Right lobe of liver (tissue), 6 donors: ENCODE data around the gene SCOC. TPM values are rescaled to one million over a fixed set of nuclear protein-coding genes. Genes with fewer than 3 reads are reported as not detected.
A peak's percentile ranks its signal among the peaks of the same experiment; 100 is the strongest.

Source experiments
- ATAC-seq, 4 donors: fragments of 200-7000 bp; cut with Tn5 transposase; one replicate each; pipeline ENCODE4 v1.9.1; 2020; ENCODE audit warnings: mild to moderate bottlenecking in 4 of 4, moderate library complexity in 4 of 4
- DNase-seq, 3 donors: peaks; one replicate each; pipeline ENCODE4 v3.0.0-alpha.2; 2020
- H3K27ac ChIP-seq, 3 donors: fragments of 200-600 bp; one replicate each; pipeline ENCODE4 v1.8.0; 2022
- H3K27me3 ChIP-seq, 2 donors: fragments of 200-600 bp; one replicate each; pipeline ENCODE4 v1.8.0; 2022
- H3K36me3 ChIP-seq, 4 donors: fragments of 200-600 bp; sonication (generic) in 1 of 4; one replicate each; pipeline versions ENCODE4 v1.5.1 to v1.8.0; 2017 to 2022; ENCODE audit warnings: control low read depth in 1 of 4
- H3K4me1 ChIP-seq, 4 donors: fragments of 200-600 bp; sonication (generic) in 1 of 4; one replicate each; pipeline versions ENCODE4 v1.5.1 to v1.8.0; 2017 to 2022; ENCODE audit warnings: control low read depth in 1 of 4
- H3K4me3 ChIP-seq, 3 donors: fragments of 200-600 bp; one replicate each; pipeline ENCODE4 v1.8.0; 2022
- H3K9me3 ChIP-seq, 4 donors: fragments of 200-600 bp; sonication (generic) in 1 of 4; one replicate each; pipeline versions ENCODE4 v1.5.1 to v1.8.0; 2017 to 2022; ENCODE audit warnings: control low read depth in 1 of 4
- POLR2A ChIP-seq: fragments of 450-650 bp; IDR thresholded peaks from one replicate; pipeline ENCODE4 v1.6.1; 2017; ENCODE audit warnings: antibody characterized with exemption, mild to moderate bottlenecking
- WGBS: methylation state at CpG from one replicate; pipeline ENCODE4 v1.1.6; 2018; ENCODE audit warnings: low coverage, low lambda C conversion rate; ENCODE audit not compliant: insufficient coverage; ENCODE audit errors: missing lambda C conversion rate; 5-methylcytosine and 5-hydroxymethylcytosine counted together
- intact Hi-C, 2 donors: fragments of 100-400 bp; cut with DNase I; formaldehyde crosslinking; loops; one replicate each; pipeline versions ENCODE4 v1.11.2 to v1.14.1; 2022
- total RNA-seq, 6 experiments: library from RNA; depleted of rRNA in 2 of 6; stranded (reverse); fragments of >200 nt in 2 of 6; fragmentation: NEBNext Ultra II Directional in 3 of 6; extraction: Animal tissue kit (Norgen Biotek cat#: 25700) in 3 of 6; gene quantifications; one replicate each; pipeline versions ENCODE4 v1.1.0 to v1.2.4, GENCODE V29; 2016 to 2023
- TF ChIP-seq, protein P1 (sequence below), 4 donors: fragments of 200-600 bp in 3 of 4; fragments of 450-650 bp in 1 of 4; IDR thresholded peaks; one replicate each; pipeline versions ENCODE4 v1.5.1 to v1.8.0; 2016 to 2022; ENCODE audit warnings: antibody characterized with exemption in 4 of 4, mild to moderate bottlenecking in 2 of 4
- donor health status: DM: no; HTN: yes; CAD: no.
- donor health status: DM: no; HTN: no; CAD: no.
- donor health status: DM: no; HTN: no; CAD: no.
- donor health status: DM: no; HTN: yes; CAD: no.
- donor health status: DM: no; HTN: yes; CAD: no.

Gene SCOC
- total RNA-seq, 6 experiments from 2014 or later = 23.1 to 39.3 (median 29.3) TPM

- no peak overlapping the region for H3K4me3 ChIP-seq
- intact Hi-C loops = no loop called here
- H3K4me1 ChIP-seq = no peaks in the 10 kb centered on the region
- DNase-seq (no peak), ATAC-seq (peak in 3 of 4 donors; percentile 32 to 43 (median 41))
- no peaks in the 10 kb centered on the region for H3K9me3 ChIP-seq
- no peak for TF ChIP-seq POLR2A
- TF ChIP-seq, protein P1, sequence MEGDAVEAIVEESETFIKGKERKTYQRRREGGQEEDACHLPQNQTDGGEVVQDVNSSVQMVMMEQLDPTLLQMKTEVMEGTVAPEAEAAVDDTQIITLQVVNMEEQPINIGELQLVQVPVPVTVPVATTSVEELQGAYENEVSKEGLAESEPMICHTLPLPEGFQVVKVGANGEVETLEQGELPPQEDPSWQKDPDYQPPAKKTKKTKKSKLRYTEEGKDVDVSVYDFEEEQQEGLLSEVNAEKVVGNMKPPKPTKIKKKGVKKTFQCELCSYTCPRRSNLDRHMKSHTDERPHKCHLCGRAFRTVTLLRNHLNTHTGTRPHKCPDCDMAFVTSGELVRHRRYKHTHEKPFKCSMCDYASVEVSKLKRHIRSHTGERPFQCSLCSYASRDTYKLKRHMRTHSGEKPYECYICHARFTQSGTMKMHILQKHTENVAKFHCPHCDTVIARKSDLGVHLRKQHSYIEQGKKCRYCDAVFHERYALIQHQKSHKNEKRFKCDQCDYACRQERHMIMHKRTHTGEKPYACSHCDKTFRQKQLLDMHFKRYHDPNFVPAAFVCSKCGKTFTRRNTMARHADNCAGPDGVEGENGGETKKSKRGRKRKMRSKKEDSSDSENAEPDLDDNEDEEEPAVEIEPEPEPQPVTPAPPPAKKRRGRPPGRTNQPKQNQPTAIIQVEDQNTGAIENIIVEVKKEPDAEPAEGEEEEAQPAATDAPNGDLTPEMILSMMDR (IDR thresholded peaks at IDR 0.05) = no peak
- H3K36me3 ChIP-seq = no peaks in the 10 kb centered on the region
- H3K27me3 ChIP-seq = no peaks in the 10 kb centered on the region
- H3K27ac ChIP-seq = no peak overlapping the region
- 49% methylated on average over 2 of the region's 3 CpGs for WGBS
Observed at GRCh38 chr4:140363051-140363450, 10.4 kb upstream of the SCOC start.

GRCh38 chr4:140363558-140363957 lies 9.9 kb upstream of the SCOC start:
- H3K36me3 ChIP-seq = no peaks in the 10 kb centered on the region
- intact Hi-C loops = no loop called here
- DNase-seq = no peak
- H3K27ac ChIP-seq = no peak overlapping the region
- no peak overlapping the region for H3K4me3 ChIP-seq
- no peaks in the 10 kb centered on the region for H3K4me1 ChIP-seq
- H3K27me3 ChIP-seq = no peaks in the 10 kb centered on the region
- no peak for ATAC-seq
- H3K9me3 ChIP-seq = no peaks in the 10 kb centered on the region
- TF ChIP-seq POLR2A = no peak
- TF ChIP-seq, protein P1 (IDR thresholded peaks at IDR 0.05) = no peak

GRCh38 chr4:140367738-140368137 lies 5.7 kb upstream of the SCOC start:
- Histone ChIP-seq H3K27ac (no peak overlapping the region), H3K4me3 (no peak overlapping the region), H3K4me1 (peaks cover 0 to 5% (median 3%) of the 10 kb centered on the region in 4 donors), H3K9me3 (no peaks in the 10 kb centered on the region), H3K27me3 (no peaks in the 10 kb centered on the region), H3K36me3 (no peaks in the 10 kb centered on the region)
- TF ChIP-seq POLR2A = no peak
- TF ChIP-seq, protein P1 (IDR thresholded peaks at IDR 0.05) = no peak
- intact Hi-C loops = no loop called here
- WGBS = 71% methylated on average over 2 of the region's 2 CpGs
- DNase-seq (no peak), ATAC-seq (no peak)

DNA sequence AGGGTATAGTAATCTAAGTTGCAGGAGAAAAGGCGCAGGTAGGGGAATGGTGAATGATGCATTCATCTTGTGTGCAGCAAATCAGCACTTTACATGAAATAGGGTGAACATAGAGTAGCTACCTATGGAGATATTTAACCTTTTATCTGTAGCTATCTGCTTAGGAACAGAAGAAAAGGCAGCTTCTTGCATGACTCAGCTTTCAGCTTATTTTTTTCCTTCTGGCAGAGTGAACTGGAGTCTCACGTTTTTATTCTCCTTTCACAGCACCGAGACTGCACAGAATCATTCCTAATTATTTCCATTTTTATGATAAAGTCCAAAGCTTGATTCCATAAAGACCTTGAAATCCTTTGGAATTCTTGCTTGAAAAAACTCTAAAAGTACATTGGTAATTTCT lies 4.8 kb upstream of the SCOC start:
- Histone ChIP-seq H3K4me3 (no peak overlapping the region), H3K27me3 (no peaks in the 10 kb centered on the region), H3K4me1 (peaks cover 0 to 6% (median 3%) of the 10 kb centered on the region in 4 donors), H3K36me3 (no peaks in the 10 kb centered on the region), H3K9me3 (no peaks in the 10 kb centered on the region), H3K27ac (no peak overlapping the region)
- 65% methylated on average over 3 of the region's 3 CpGs for WGBS
- TF ChIP-seq, protein P1 (IDR thresholded peaks at IDR 0.05) = no peak
- TF ChIP-seq POLR2A = no peak
- ATAC-seq (no peak), DNase-seq (no peak)
- intact Hi-C loops = no loop called here

DNA sequence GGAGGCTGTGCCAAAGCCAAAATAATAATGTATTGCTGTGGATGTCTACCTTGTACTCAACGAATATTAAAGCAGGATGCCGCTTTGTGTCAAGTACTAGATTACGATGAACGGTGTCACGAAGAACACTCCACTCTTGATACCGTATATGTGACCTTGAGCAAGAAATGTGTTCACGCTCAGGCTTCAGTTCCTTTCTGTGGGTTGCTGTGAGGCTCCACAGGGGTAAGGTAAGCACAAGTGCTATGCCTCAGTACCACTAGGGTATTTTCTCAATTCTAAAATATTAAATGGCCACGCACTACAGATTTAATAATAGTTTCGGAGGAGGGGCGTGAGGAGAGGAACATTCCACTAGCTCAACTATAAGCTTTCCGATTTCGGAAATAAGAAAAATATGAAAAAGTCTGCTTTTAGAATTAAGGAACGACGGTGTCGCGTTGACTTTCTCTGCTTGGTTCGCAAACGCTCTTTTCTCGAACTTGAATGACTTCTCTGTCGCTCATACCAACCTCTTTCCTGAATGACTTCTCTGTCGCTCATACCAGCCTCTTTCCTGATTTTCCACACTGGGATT lies 607 bp upstream of the SCOC start:
- DNase-seq (no peak), ATAC-seq (peak; percentile 6 to 13 (median 8))
- 4% methylated on average over 21 of the region's 21 CpGs for WGBS
- Histone ChIP-seq H3K27me3 (no peaks in the 10 kb centered on the region), H3K36me3 (no peaks in the 10 kb centered on the region), H3K4me1 (peaks cover 0 to 15% (median 3%) of the 10 kb centered on the region in 4 donors), H3K9me3 (no peaks in the 10 kb centered on the region), H3K27ac (peak overlapping the region; percentile 63 to 75 (median 65)), H3K4me3 (peak overlapping the region; percentile 47 to 97 (median 93))
- intact Hi-C loops = no loop called here
- TF ChIP-seq, protein P1 (IDR thresholded peaks at IDR 0.05) = peak in 1 of 4 donors; percentile 30
- TF ChIP-seq POLR2A = peak; percentile 46
